Measurements from ENCODE around the gene GNG7.

GRCh38 chr19:2694196-2694595, 8.3 kb downstream of the GNG7 start:
- TF ChIP-seq, protein P1, sequence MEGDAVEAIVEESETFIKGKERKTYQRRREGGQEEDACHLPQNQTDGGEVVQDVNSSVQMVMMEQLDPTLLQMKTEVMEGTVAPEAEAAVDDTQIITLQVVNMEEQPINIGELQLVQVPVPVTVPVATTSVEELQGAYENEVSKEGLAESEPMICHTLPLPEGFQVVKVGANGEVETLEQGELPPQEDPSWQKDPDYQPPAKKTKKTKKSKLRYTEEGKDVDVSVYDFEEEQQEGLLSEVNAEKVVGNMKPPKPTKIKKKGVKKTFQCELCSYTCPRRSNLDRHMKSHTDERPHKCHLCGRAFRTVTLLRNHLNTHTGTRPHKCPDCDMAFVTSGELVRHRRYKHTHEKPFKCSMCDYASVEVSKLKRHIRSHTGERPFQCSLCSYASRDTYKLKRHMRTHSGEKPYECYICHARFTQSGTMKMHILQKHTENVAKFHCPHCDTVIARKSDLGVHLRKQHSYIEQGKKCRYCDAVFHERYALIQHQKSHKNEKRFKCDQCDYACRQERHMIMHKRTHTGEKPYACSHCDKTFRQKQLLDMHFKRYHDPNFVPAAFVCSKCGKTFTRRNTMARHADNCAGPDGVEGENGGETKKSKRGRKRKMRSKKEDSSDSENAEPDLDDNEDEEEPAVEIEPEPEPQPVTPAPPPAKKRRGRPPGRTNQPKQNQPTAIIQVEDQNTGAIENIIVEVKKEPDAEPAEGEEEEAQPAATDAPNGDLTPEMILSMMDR (IDR thresholded peaks at IDR 0.05) = no peak
- TF ChIP-seq POLR2AphosphoS5 (IDR thresholded peaks at IDR 0.05) = no peak
- no peak for TF ChIP-seq POLR2A (IDR thresholded peaks at IDR 0.05)
